ENCODE data around the gene ZNF710.

ZNF710 gene

GRCh38 chr15:90043530-90044010, 42.4 kb downstream of the ZNF710 start:
- H3K36me3 ChIP-seq (ENCODE audit: control insufficient read depth, low read depth, low read length) = no peaks in the 10 kb centered on the region
- H3K27ac ChIP-seq (ENCODE audit: low read length) = no peak overlapping the region
- no peak overlapping the region for H3K9ac ChIP-seq (ENCODE audit: low read length)
- H3K27me3 ChIP-seq (ENCODE audit: control insufficient read depth, insufficient read depth, low read length) = no peaks in the 10 kb centered on the region
- H3K4me3 ChIP-seq (ENCODE audit: low read length) = no peak overlapping the region
- no peaks in the 10 kb centered on the region for H3K9me3 ChIP-seq (ENCODE audit: control insufficient read depth, low read depth, low read length)
- peaks cover 12% of the 10 kb centered on the region for H3K4me1 ChIP-seq (ENCODE audit: control insufficient read depth, low read depth, low read length)

GRCh38 chr15:90044191-90044590, 43.1 kb downstream of the ZNF710 start:
- H3K9ac ChIP-seq (ENCODE audit: low read length) = no peak overlapping the region
- H3K27ac ChIP-seq (ENCODE audit: low read length) = no peak overlapping the region
- H3K4me3 ChIP-seq (ENCODE audit: low read length) = no peak overlapping the region

GRCh38 chr15:90044916-90045371, 43.8 kb downstream of the ZNF710 start:
- H3K4me3 ChIP-seq (ENCODE audit: low read length) = no peak overlapping the region
- H3K27ac ChIP-seq (ENCODE audit: low read length) = no peak overlapping the region
- H3K9ac ChIP-seq (ENCODE audit: low read length) = no peak overlapping the region
- H3K9me3 ChIP-seq (ENCODE audit: control insufficient read depth, low read depth, low read length) = no peaks in the 10 kb centered on the region
- H3K27me3 ChIP-seq (ENCODE audit: control insufficient read depth, insufficient read depth, low read length) = no peaks in the 10 kb centered on the region
- no peaks in the 10 kb centered on the region for H3K36me3 ChIP-seq (ENCODE audit: control insufficient read depth, low read depth, low read length)
- H3K4me1 ChIP-seq (ENCODE audit: control insufficient read depth, low read depth, low read length) = peaks cover 12% of the 10 kb centered on the region

More at GRCh38 chr15:90044191-90044590, 43.1 kb downstream of the ZNF710 start:
- Histone ChIP-seq H3K36me3 (ENCODE audit: control insufficient read depth, low read depth, low read length) (no peaks in the 10 kb centered on the region), H3K9me3 (ENCODE audit: control insufficient read depth, low read depth, low read length) (no peaks in the 10 kb centered on the region), H3K27me3 (ENCODE audit: control insufficient read depth, insufficient read depth, low read length) (no peaks in the 10 kb centered on the region), H3K4me1 (ENCODE audit: control insufficient read depth, low read depth, low read length) (peaks cover 12% of the 10 kb centered on the region)

GRCh38 chr15:90046289-90046688, 45.2 kb downstream of the ZNF710 start:
- Histone ChIP-seq H3K36me3 (ENCODE audit: control insufficient read depth, low read depth, low read length) (no peaks in the 10 kb centered on the region), H3K4me1 (ENCODE audit: control insufficient read depth, low read depth, low read length) (peaks cover 12% of the 10 kb centered on the region), H3K9me3 (ENCODE audit: control insufficient read depth, low read depth, low read length) (no peaks in the 10 kb centered on the region), H3K4me3 (ENCODE audit: low read length) (no peak overlapping the region), H3K27ac (ENCODE audit: low read length) (no peak overlapping the region), H3K9ac (ENCODE audit: low read length) (no peak overlapping the region), H3K27me3 (ENCODE audit: control insufficient read depth, insufficient read depth, low read length) (no peaks in the 10 kb centered on the region)

- Histone ChIP-seq H3K9ac (ENCODE audit: low read length) (no peak overlapping the region), H3K4me3 (ENCODE audit: low read length) (no peak overlapping the region), H3K27me3 (ENCODE audit: control insufficient read depth, insufficient read depth, low read length) (no peaks in the 10 kb centered on the region), H3K4me1 (ENCODE audit: control insufficient read depth, low read depth, low read length) (peaks cover 12% of the 10 kb centered on the region), H3K27ac (ENCODE audit: low read length) (no peak overlapping the region), H3K36me3 (ENCODE audit: control insufficient read depth, low read depth, low read length) (no peaks in the 10 kb centered on the region), H3K9me3 (ENCODE audit: control insufficient read depth, low read depth, low read length) (no peaks in the 10 kb centered on the region)
Observed at GRCh38 chr15:90046911-90047392, 45.8 kb downstream of the ZNF710 start.

- Histone ChIP-seq H3K27me3 (ENCODE audit: control insufficient read depth, insufficient read depth, low read length) (no peaks in the 10 kb centered on the region), H3K4me3 (ENCODE audit: low read length) (no peak overlapping the region), H3K36me3 (ENCODE audit: control insufficient read depth, low read depth, low read length) (no peaks in the 10 kb centered on the region), H3K9ac (ENCODE audit: low read length) (no peak overlapping the region), H3K9me3 (ENCODE audit: control insufficient read depth, low read depth, low read length) (no peaks in the 10 kb centered on the region), H3K27ac (ENCODE audit: low read length) (no peak overlapping the region), H3K4me1 (ENCODE audit: control insufficient read depth, low read depth, low read length) (peaks cover 7% of the 10 kb centered on the region)
Observed at GRCh38 chr15:90047956-90048575, 46.9 kb downstream of the ZNF710 start.

- H3K36me3 ChIP-seq (ENCODE audit: control insufficient read depth, low read depth, low read length) = no peaks in the 10 kb centered on the region
- no peak overlapping the region for H3K9ac ChIP-seq (ENCODE audit: low read length)
- no peak overlapping the region for H3K27ac ChIP-seq (ENCODE audit: low read length)
- H3K9me3 ChIP-seq (ENCODE audit: control insufficient read depth, low read depth, low read length) = no peaks in the 10 kb centered on the region
- H3K4me1 ChIP-seq (ENCODE audit: control insufficient read depth, low read depth, low read length) = peaks cover 1% of the 10 kb centered on the region
- H3K4me3 ChIP-seq (ENCODE audit: low read length) = no peak overlapping the region
- no peaks in the 10 kb centered on the region for H3K27me3 ChIP-seq (ENCODE audit: control insufficient read depth, insufficient read depth, low read length)
Observed at GRCh38 chr15:90049030-90049429, 47.9 kb downstream of the ZNF710 start.

GRCh38 chr15:90049666-90050604, 48.8 kb downstream of the ZNF710 start:
- Histone ChIP-seq H3K9me3 (ENCODE audit: control insufficient read depth, low read depth, low read length) (no peaks in the 10 kb centered on the region), H3K9ac (ENCODE audit: low read length) (no peak overlapping the region), H3K27ac (ENCODE audit: low read length) (no peak overlapping the region), H3K4me1 (ENCODE audit: control insufficient read depth, low read depth, low read length) (peaks cover 5% of the 10 kb centered on the region), H3K4me3 (ENCODE audit: low read length) (no peak overlapping the region), H3K36me3 (ENCODE audit: control insufficient read depth, low read depth, low read length) (no peaks in the 10 kb centered on the region), H3K27me3 (ENCODE audit: control insufficient read depth, insufficient read depth, low read length) (no peaks in the 10 kb centered on the region)

GRCh38 chr15:90051874-90052273, 50.8 kb downstream of the ZNF710 start:
- peaks cover 5% of the 10 kb centered on the region for H3K4me1 ChIP-seq (ENCODE audit: control insufficient read depth, low read depth, low read length)
- no peaks in the 10 kb centered on the region for H3K27me3 ChIP-seq (ENCODE audit: control insufficient read depth, insufficient read depth, low read length)
- H3K9ac ChIP-seq (ENCODE audit: low read length) = no peak overlapping the region
- no peaks in the 10 kb centered on the region for H3K9me3 ChIP-seq (ENCODE audit: control insufficient read depth, low read depth, low read length)
- H3K27ac ChIP-seq (ENCODE audit: low read length) = no peak overlapping the region
- no peak overlapping the region for H3K4me3 ChIP-seq (ENCODE audit: low read length)
- H3K36me3 ChIP-seq (ENCODE audit: control insufficient read depth, low read depth, low read length) = no peaks in the 10 kb centered on the region

- Histone ChIP-seq H3K4me1 (ENCODE audit: control insufficient read depth, low read depth, low read length) (peaks cover 5% of the 10 kb centered on the region), H3K27me3 (ENCODE audit: control insufficient read depth, insufficient read depth, low read length) (no peaks in the 10 kb centered on the region), H3K27ac (ENCODE audit: low read length) (no peak overlapping the region), H3K4me3 (ENCODE audit: low read length) (no peak overlapping the region), H3K9ac (ENCODE audit: low read length) (no peak overlapping the region), H3K36me3 (ENCODE audit: control insufficient read depth, low read depth, low read length) (no peaks in the 10 kb centered on the region), H3K9me3 (ENCODE audit: control insufficient read depth, low read depth, low read length) (no peaks in the 10 kb centered on the region)
Observed at GRCh38 chr15:90053685-90054466, 52.8 kb downstream of the ZNF710 start.

GRCh38 chr15:90054618-90055097, 53.5 kb downstream of the ZNF710 start:
- Histone ChIP-seq H3K9ac (ENCODE audit: low read length) (no peak overlapping the region), H3K4me3 (ENCODE audit: low read length) (no peak overlapping the region), H3K36me3 (ENCODE audit: control insufficient read depth, low read depth, low read length) (no peaks in the 10 kb centered on the region), H3K27ac (ENCODE audit: low read length) (no peak overlapping the region), H3K4me1 (ENCODE audit: control insufficient read depth, low read depth, low read length) (peaks cover 5% of the 10 kb centered on the region), H3K9me3 (ENCODE audit: control insufficient read depth, low read depth, low read length) (no peaks in the 10 kb centered on the region), H3K27me3 (ENCODE audit: control insufficient read depth, insufficient read depth, low read length) (no peaks in the 10 kb centered on the region)

Measured in iPS-18a (cell line).